22Rv1 (cell line): ENCODE data around the gene CLHC1.

ENCODE experiments used
- ZFX ChIP-seq: fragments of 450-650 bp; IDR thresholded peaks from 2 replicates; pipeline ENCODE4 v1.6.1; 2017; ENCODE audit warnings: antibody characterized with exemption, borderline replicate concordance
- TF ChIP-seq, protein P1 (sequence below): fragments of 450-650 bp; IDR thresholded peaks from 2 replicates; pipeline ENCODE4 v1.5.1; 2017; ENCODE audit warnings: mild to moderate bottlenecking

DNA sequence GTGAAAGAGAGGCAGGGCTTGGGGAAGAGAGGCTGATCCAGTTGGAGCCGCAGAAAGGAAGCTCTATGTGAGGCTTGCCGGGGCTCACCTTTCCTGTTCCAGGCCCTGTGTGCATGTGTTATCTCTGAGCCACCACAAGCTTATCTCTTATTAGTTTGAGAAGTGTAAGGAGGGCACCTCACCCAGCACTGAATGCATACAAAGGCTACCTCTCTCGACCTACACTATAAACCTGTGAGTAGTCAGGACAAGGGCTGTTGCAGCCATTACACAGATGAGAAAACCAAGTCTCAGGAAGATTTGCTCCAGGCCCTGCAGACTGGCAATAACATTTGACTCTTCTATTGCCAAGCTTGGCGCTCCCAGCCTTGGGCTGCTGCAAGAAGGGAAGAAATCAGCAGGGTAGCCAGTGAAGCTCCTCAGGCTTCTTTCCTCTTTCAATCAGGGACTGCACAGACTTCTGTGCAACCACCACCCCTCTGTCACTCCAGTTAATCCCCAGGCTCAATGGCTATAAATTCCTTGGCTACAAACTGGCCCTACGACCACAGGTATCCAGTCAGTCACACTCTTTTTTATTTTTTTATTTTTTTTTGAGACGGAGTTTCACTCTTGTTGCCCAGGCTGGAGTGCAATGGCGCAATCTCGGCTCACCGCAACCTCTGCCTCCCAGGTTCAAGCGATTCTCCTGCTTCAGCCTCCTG lies 73.8 kb downstream of the CLHC1 start:
- TF ChIP-seq, protein P1, sequence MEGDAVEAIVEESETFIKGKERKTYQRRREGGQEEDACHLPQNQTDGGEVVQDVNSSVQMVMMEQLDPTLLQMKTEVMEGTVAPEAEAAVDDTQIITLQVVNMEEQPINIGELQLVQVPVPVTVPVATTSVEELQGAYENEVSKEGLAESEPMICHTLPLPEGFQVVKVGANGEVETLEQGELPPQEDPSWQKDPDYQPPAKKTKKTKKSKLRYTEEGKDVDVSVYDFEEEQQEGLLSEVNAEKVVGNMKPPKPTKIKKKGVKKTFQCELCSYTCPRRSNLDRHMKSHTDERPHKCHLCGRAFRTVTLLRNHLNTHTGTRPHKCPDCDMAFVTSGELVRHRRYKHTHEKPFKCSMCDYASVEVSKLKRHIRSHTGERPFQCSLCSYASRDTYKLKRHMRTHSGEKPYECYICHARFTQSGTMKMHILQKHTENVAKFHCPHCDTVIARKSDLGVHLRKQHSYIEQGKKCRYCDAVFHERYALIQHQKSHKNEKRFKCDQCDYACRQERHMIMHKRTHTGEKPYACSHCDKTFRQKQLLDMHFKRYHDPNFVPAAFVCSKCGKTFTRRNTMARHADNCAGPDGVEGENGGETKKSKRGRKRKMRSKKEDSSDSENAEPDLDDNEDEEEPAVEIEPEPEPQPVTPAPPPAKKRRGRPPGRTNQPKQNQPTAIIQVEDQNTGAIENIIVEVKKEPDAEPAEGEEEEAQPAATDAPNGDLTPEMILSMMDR = no peak
- TF ChIP-seq ZFX = no peak
